Measurements from ENCODE around the gene NKX2-1.
"Not testable (repeated sequence)": the region's sequence is repeated elsewhere in the genome, so short reads cannot be mapped to it uniquely, and the experiment has no call there.

The NKX2-1 gene

GRCh38 chr14:36505181-36505815, 14.7 kb downstream of the NKX2-1 start:
- DNase-seq: no peak

- DNase-seq: no peak
These were observed 15.3 kb downstream of the NKX2-1 start for GRCh38 chr14:36504771-36505175.

DNA sequence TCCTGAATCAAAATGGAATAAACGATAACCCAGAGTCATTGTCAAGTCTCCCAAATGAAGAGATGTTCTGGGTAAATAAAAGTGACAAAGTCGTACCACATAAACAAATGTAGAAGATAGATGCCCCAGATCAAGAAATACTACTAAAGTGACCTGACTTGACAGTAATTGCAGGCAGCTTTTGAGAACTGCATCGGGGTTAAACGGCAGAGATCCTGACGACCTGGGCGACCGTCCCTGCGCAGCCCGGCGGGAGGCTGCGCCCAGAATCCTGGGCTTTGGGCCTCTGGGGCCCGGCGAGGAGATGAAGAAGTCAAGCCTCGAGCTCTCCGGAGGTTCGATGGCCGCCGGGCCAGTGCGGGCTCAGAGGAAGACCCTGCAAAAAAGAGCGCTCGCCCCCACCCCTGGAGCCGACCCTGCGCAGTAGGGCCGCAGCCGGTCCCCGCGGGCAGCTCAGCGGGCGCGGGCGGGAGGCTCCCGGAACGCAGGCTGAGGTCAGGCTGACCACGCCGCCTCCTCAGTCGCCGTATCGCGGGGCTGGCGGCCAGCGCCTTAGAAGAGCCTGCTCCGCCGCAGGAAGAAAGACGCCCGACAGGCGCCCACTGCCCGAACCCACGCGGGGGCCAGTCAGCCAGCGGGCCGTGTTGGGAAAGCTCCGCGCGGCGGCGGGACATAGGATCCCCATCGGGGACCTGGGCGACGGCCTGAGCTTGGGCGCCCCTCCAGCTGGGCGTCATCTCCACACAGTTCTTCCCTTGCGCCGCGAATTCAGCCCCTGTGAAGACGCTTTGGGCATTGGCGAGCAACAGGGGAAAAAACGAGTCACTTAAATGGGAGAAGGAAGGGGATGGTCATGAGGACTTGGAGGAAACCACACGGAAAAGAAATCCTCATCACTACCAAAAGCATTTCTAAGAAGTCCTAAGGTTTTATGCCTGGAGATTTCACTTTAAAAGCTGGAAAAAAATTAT, 16.0 kb downstream of the NKX2-1 start:
- DNase-seq: no peak

DNA sequence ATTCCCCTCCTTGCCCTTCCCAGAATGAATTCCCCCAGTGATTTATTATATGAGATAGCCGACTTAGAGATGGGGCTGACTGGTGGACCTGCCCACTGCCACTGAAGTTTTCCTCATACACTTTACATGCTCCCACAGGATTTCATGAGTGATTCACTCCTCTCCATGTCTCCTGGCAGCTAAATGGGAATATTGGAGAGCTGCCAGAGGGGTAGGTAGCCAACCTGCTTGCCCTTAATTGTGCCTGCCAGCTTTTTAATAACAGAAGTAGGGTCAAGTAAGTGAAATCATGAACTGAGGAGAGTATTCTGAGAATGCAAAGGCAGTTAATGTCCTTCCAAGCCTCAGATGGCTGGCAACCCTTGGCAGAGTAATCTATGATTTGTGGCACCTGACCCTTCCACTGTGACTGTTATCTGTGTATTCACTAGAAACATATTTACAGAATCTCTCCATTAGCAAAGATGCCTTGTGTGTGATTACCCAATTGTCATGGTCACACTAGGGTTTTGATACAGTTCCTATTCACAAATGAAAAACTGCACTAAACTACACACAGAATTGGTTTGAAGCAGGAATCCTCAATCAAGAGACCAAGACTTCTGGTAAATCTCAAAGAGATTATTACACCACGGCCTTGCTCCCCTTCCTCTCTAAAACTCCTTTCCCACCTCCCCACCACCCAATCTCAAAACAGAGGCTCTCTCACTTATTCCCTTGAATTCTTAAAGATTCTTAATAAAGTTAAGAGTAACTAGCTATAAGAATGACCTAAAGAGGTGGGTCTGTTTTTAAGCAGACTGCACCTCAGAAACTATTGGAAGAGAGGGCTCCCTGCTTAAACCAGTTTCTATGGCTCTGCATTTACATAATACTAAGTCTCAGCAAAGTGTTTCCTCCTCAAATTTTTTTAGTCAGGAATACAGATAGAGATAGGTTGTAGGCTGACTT, 17.2 kb downstream of the NKX2-1 start:
- DNase-seq: peak; percentile 59 to 80

DNA sequence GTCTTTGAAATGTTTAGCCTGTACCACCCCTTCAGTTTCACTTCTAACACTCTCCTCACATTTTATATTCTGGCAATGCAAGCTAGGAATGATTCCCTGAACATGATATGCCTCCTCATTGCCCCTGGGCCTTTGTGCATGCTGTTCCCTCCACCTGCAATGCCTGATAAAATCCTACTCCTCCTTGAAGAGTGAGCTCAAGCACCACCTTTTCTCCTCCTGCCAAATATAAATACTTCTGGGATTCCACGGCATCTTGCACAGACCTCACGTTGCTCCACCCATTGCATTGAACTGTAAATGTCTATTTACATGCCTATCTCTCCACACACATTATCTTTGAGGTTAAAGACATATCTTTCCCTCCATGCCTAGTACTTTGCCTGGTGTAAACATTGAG, 21.1 kb downstream of the NKX2-1 start:
- DNase-seq: no peak

DNA sequence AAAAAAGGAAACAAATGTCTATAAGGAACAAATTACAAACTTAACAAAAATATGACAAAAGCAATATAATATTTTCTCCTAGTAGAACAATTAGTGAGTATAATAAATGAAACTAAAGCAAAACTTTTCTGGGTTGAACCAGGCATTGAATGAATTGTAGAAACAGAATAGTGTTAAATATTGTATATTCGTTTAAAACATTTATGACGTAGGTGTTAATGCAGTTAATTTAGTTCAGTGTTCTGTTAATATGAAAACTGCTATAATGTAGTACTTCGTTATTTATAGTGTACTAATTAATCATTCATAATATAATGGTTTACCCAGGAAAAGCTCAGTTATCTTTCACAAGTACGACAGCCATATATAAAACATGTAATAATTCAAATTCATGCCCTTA, 23.7 kb downstream of the NKX2-1 start:
- DNase-seq: no peak

GRCh38 chr14:36495666-36496065, 24.4 kb downstream of the NKX2-1 start:
- no peak for DNase-seq

- no peak for DNase-seq
These were observed 26.3 kb downstream of the NKX2-1 start for GRCh38 chr14:36493761-36494160.

GRCh38 chr14:36485773-36486172, 34.3 kb downstream of the NKX2-1 start:
- no peak for DNase-seq

DNA sequence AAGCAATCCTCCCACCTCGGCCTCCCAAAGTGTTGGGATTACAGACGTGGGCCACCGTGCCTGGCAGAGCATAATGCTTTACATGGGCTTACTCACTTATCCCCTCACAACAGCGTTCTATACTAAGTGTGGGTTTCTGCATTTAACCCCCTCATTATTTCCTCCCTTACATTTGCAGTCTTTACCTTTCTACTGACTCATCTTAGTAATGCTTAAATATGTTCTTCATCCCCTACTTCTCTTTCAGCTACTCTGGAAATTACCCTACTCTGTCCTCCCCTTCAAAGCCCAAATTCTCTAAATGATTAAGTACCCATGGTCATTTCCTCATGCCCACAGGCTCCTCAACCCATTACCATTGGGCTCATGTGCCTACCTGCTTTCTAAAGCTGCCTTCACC, 40.7 kb downstream of the NKX2-1 start:
- no peak for DNase-seq

DNA sequence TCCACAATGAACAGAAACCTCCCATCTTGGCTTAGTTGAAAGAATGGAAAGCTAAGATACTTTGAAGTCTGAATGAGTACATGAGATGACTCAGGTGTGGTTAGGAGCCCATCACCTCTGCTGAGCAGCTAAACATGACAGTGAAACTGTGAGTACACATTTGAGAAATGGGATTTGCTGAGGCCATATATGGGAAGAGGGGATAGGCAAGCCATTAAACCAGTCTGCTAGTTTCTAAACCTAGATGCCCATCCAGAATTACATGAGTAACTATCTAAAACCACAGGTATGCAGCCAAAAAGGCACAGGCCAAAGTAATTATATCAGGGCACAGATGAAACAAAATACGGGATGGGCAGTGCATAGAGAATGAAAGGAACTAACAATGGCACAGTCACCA, 41.2 kb downstream of the NKX2-1 start:
- no peak for DNase-seq

DNA sequence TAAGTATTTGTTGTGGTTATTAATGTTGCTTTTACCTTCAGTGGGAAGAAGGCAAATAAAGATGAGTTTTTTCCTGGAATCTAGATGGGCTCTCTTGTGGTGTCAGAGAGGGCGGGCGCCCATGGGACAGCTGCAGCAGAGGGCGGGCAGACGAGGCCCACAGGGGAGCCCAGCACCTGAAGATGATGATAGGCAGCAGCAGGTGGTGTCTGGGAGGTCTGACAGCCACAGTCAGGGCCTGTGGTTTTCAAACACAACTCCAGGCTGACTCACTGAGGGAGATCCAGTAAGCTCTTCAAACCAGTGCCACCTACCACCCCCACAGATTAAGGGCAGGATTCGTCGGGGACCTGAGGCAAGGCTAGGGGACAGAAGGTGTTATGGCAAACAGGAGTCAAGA, 42.8 kb downstream of the NKX2-1 start:
- DNase-seq: no peak

DNA sequence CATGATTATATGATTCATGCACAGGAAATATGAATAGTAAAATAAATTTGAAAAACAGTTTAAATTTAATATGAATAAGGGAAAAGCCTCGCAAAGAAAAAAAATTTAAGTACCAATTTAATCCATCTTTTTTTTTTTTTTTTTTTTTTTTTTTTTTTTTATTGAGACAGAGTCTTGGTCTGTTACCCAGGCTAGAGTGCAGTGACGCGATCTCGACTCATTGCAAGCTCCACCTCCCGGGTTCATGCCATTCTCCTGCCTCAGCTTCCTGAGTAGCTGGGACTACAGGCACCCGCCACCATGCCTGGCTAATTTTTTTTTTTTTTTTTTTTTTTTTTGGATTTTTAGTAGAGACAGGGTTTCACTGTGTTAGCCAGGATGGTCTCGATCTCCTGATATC, 44.0 kb downstream of the NKX2-1 start:
- DNase-seq: not testable (repeated sequence)

GRCh38 chr14:36474593-36474992, 45.4 kb downstream of the NKX2-1 start:
- no peak for DNase-seq

- DNase-seq: no peak
These were observed 48.6 kb downstream of the NKX2-1 start for GRCh38 chr14:36471431-36471830.

DNA sequence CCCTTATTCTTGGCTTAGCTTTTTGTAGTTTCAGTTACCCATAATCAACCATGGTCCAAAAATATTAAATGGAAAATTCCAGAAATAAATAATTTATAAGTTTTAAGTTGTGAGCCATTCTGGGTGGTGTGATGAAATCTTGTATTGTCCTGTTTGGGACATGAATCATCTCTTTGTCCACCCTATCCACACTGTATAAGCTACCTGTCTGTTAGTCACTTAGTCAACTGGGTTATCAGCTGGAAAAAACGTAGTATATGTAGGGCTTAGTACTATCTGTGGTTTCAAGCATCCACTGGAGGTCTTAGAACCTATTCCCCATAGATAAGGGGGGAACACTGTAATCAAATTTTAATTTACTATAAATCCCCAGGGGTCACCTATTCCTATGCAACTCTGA, 52.7 kb downstream of the NKX2-1 start:
- DNase-seq: no peak
